Activated T-cell treated with anti-CD3 and anti-CD28 coated beads, Interleukin-2, amount 50 U/mL, for 4 hours (primary cell): ENCODE measurements around the gene L3MBTL2. TPM values are rescaled to one million over a fixed set of nuclear protein-coding genes. Genes with fewer than 3 reads are reported as not detected.

Experiments used
- ATAC-seq, 2 donors: fragments of 200-7000 bp; cut with Tn5 transposase; one replicate each; pipeline ENCODE4 v1.10.0; 2021
- DNase-seq: peaks from one replicate; pipeline ENCODE4 v3.0.0-alpha.2; 2020
- H3K27me3 Mint-ChIP-seq: one replicate; pipeline ENCODE4 v1.8.0; 2021; ENCODE audit warnings: low read depth, mixed read lengths
- H3K36me3 Mint-ChIP-seq: one replicate; pipeline ENCODE4 v1.8.0; 2022; ENCODE audit warnings: mixed read lengths; ENCODE audit not compliant: insufficient read depth
- H3K4me1 Mint-ChIP-seq: one replicate; pipeline ENCODE4 v1.8.0; 2021; ENCODE audit warnings: low read depth, mixed read lengths
- H3K4me3 Mint-ChIP-seq: one replicate; pipeline ENCODE4 v1.8.0; 2021; ENCODE audit warnings: mild to moderate bottlenecking, moderate library complexity, mixed read lengths
- H3K9me3 Mint-ChIP-seq: one replicate; pipeline ENCODE4 v1.8.0; 2021; ENCODE audit warnings: mixed read lengths
- total RNA-seq, 3 donors: library from RNA; stranded (reverse); gene quantifications; one replicate each; pipeline ENCODE4 v1.2.1, GENCODE V29; 2021

L3MBTL2 gene
- total RNA-seq, 3 donors from 2014 or later = 57.4 to 57.8 (median 57.5) TPM

- Mint-ChIP-seq H3K4me3 (no peak overlapping the region), H3K9me3 (no peaks in the 10 kb centered on the region), H3K4me1 (peaks cover 7% of the 10 kb centered on the region), H3K27me3 (no peaks in the 10 kb centered on the region), H3K36me3 (no peaks in the 10 kb centered on the region)
- no peak for ATAC-seq
- DNase-seq = no peak
Measured at GRCh38 chr22:41193829-41194228, 11.3 kb upstream of the L3MBTL2 start.

GRCh38 chr22:41197038-41197972 is 7.8 kb upstream of the L3MBTL2 start:
- DNase-seq (peak; percentile 78), ATAC-seq (peak; percentile 92 to 93)
- Mint-ChIP-seq H3K4me3 (peak overlapping the region; percentile 85), H3K9me3 (no peaks in the 10 kb centered on the region), H3K27me3 (peaks cover 6% of the 10 kb centered on the region), H3K4me1 (peaks cover 11% of the 10 kb centered on the region), H3K36me3 (no peaks in the 10 kb centered on the region)

- ATAC-seq (peak; percentile 44 to 51), DNase-seq (peak; percentile 44)
- H3K4me1 Mint-ChIP-seq = peaks cover 11% of the 10 kb centered on the region
- H3K9me3 Mint-ChIP-seq = no peaks in the 10 kb centered on the region
- no peaks in the 10 kb centered on the region for H3K36me3 Mint-ChIP-seq
- H3K27me3 Mint-ChIP-seq = peaks cover 6% of the 10 kb centered on the region
- H3K4me3 Mint-ChIP-seq = peak overlapping the region; percentile 85
Measured at GRCh38 chr22:41198027-41198580, 7.0 kb upstream of the L3MBTL2 start.

DNA sequence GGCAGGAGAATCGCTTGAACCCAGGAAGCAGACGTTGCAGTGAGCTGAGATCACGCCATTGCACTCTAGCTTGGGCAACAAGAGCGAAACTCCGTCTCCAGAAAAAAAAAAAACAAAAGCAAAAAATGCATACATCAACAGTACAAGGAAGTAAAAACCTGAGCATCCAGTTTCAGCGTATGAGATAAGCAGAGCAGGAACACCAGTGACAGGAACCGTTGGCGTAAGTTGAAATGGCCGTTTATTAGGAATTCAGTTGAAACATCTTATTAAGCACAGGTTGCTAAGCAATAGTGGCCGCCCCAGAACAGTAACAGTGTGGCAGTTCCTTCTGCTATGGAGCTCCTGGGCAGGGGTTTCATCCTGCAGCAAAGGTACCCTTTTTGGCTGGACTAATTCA is 4.0 kb upstream of the L3MBTL2 start:
- Mint-ChIP-seq H3K36me3 (no peaks in the 10 kb centered on the region), H3K9me3 (no peaks in the 10 kb centered on the region), H3K27me3 (peaks cover 13% of the 10 kb centered on the region), H3K4me1 (peaks cover 23% of the 10 kb centered on the region), H3K4me3 (no peak overlapping the region)
- DNase-seq (no peak), ATAC-seq (no peak)

- ATAC-seq (no peak), DNase-seq (no peak)
- peaks cover 32% of the 10 kb centered on the region for H3K4me1 Mint-ChIP-seq
- peaks cover 13% of the 10 kb centered on the region for H3K27me3 Mint-ChIP-seq
- H3K36me3 Mint-ChIP-seq = no peaks in the 10 kb centered on the region
- H3K9me3 Mint-ChIP-seq = no peaks in the 10 kb centered on the region
- no peak overlapping the region for H3K4me3 Mint-ChIP-seq
Measured at GRCh38 chr22:41203118-41203517, 2.0 kb upstream of the L3MBTL2 start.

DNA sequence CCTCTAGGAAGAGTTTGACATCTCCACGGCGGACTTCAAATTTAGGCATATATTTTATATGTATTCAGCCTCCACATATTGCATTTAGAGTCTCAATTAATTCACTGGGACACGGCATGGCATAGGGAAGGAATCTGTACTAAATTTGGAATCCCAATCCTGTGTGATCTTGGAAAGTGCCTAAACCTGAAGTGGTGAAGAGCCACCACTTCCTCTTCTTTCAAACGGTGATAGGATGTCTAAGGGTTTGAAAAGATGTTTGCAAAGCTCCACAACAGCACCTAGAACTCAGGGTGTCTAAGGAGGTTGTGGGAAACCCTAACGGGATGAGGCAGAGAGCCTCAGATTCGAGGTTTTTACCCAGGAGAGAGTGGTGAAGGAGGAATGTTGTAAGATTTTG is 1.0 kb upstream of the L3MBTL2 start:
- Mint-ChIP-seq H3K27me3 (peaks cover 13% of the 10 kb centered on the region), H3K9me3 (no peaks in the 10 kb centered on the region), H3K4me3 (peak overlapping the region; percentile 41), H3K4me1 (peaks cover 29% of the 10 kb centered on the region), H3K36me3 (peaks cover 4% of the 10 kb centered on the region)
- DNase-seq = no peak
- ATAC-seq = no peak

DNA sequence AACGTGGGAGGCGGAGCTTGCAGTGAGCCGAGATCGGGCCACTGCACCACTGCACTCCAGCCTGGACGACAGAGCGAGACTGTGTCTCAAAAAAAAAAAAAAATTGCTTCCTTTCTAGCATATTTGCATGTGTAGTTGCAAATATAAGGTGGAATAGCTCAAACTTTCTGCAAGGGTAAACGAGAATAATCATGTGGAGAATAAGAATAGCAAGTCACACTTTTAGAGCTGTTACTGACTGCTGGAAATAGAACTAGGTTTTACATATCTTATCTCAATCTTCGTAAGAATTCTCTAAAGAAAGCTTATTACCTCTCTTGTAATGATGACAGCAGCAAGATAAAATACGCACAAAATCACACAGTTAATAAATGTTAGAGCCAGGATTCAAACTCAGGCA is 1.6 kb downstream of the L3MBTL2 start:
- DNase-seq (no peak), ATAC-seq (no peak)
- H3K4me1 Mint-ChIP-seq = peaks cover 28% of the 10 kb centered on the region
- H3K36me3 Mint-ChIP-seq = peaks cover 11% of the 10 kb centered on the region
- no peaks in the 10 kb centered on the region for H3K9me3 Mint-ChIP-seq
- H3K4me3 Mint-ChIP-seq = peak overlapping the region; percentile 57
- H3K27me3 Mint-ChIP-seq = peaks cover 7% of the 10 kb centered on the region

- Mint-ChIP-seq H3K4me3 (no peak overlapping the region), H3K27me3 (no peaks in the 10 kb centered on the region), H3K9me3 (no peaks in the 10 kb centered on the region), H3K36me3 (peaks cover 24% of the 10 kb centered on the region), H3K4me1 (peaks cover 23% of the 10 kb centered on the region)
- no peak for DNase-seq
- ATAC-seq = no peak
Measured at GRCh38 chr22:41215409-41215808, 10.3 kb downstream of the L3MBTL2 start.

DNA sequence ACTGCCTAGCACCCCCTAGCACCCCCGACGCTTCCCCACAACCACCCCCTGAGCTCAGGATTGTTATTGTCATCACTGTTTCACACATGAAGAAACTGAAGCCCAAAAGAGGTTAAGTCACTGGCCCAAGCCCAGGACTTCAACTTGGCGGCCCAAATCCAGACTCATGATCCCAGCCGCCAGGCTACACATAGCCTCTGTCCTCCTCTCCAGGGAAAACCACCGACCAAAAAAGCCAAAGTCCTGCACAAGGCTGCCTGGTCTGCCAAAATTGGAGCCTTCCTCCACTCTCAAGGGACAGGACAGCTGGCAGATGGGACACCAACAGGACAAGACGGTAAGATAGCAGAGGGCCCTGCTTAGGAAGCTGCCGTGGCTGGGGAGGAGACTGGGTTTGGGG is 10.8 kb downstream of the L3MBTL2 start:
- no peaks in the 10 kb centered on the region for H3K9me3 Mint-ChIP-seq
- no peak for ATAC-seq

DNA sequence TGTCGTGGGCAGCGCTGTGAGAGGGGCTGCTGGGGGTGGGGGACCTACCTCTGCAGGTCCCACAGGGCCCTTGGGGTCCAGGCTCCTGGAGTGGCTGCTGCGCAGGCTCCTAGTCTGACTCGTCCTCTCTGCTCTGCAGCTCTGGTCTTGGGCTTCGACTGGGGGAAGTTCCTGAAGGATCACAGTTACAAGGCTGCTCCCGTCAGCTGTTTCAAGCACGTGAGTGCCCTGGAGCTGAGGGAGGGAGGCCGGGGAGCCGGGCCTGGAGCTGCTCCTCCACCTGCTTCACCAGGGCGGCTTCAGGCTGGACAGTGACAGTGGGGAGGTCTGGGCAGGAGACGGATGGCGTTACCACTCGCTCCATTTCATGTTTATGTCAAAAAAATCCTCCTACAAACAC is 11.9 kb downstream of the L3MBTL2 start:
- ATAC-seq = no peak
- Mint-ChIP-seq H3K9me3 (no peaks in the 10 kb centered on the region), H3K4me3 (no peak overlapping the region), H3K27me3 (no peaks in the 10 kb centered on the region), H3K4me1 (peaks cover 23% of the 10 kb centered on the region), H3K36me3 (peaks cover 31% of the 10 kb centered on the region)
- DNase-seq = no peak

More for the DNA sequence above, 10.8 kb downstream of the L3MBTL2 start:
- peaks cover 23% of the 10 kb centered on the region for H3K4me1 Mint-ChIP-seq
- H3K27me3 Mint-ChIP-seq = no peaks in the 10 kb centered on the region
- H3K36me3 Mint-ChIP-seq = peaks cover 25% of the 10 kb centered on the region
- no peak for DNase-seq
- H3K4me3 Mint-ChIP-seq = no peak overlapping the region

GRCh38 chr22:41217553-41218157 is 12.5 kb downstream of the L3MBTL2 start:
- peaks cover 31% of the 10 kb centered on the region for H3K36me3 Mint-ChIP-seq
- DNase-seq (no peak), ATAC-seq (peak; percentile 89 to 96)
- peaks cover 23% of the 10 kb centered on the region for H3K4me1 Mint-ChIP-seq
- H3K27me3 Mint-ChIP-seq = no peaks in the 10 kb centered on the region
- no peaks in the 10 kb centered on the region for H3K9me3 Mint-ChIP-seq
- H3K4me3 Mint-ChIP-seq = peak overlapping the region; percentile 42

DNA sequence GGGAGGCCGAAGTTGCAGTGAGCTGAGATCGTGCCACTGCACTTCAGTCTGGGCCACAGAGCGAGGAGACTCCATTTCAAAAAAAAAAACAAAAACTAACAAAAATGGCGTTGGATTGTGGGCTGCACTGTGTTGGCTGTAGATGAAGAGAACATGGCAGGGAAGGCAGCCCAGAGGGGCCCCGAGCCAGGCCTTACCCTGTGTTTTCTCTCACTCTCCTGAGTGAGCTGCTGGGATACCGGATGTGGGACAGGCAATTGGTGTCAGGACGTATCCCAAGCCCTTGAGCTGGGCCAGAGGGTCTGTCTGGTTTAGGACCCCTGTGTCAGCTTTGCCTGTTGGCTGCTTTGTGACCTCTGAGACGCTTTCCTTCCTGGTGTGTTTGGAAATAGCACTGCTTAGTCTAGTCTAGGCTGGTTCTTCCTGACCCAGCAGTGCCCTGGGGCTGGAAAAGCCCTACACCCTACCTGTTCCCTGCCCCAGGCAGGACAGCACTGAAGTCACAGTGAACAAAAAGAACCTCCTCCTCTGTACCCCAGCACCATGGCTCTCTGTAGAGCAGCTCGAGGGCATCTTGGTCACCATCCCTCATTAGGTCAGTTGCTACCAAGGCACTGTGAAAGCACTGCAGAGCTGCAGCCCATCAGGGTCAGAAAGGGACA is 17.9 kb downstream of the L3MBTL2 start:
- no peak overlapping the region for H3K4me3 Mint-ChIP-seq
- H3K9me3 Mint-ChIP-seq = no peaks in the 10 kb centered on the region
- no peak for DNase-seq
- peaks cover 26% of the 10 kb centered on the region for H3K36me3 Mint-ChIP-seq
- ATAC-seq = no peak
- no peaks in the 10 kb centered on the region for H3K27me3 Mint-ChIP-seq
- peaks cover 4% of the 10 kb centered on the region for H3K4me1 Mint-ChIP-seq

DNA sequence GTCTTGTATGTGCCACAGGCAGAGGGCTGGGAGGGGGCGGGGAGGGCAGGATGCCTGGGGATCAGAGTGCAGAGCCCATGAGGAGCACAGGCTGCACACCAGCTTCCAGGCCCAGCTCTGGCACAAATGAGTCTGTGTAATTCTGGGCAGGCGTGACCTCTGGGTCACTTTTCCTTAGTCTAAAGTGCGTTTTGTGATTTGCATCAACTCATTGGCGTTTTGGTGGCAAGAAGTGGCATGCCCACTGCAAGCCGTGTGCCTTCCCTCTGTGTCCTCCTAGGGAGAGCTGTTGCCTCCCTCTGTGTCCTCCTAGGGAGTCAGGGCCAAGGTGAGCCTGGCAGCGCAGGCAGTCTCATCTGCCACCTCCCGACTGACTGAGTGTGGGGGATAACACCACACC is 18.4 kb downstream of the L3MBTL2 start:
- ATAC-seq (no peak), DNase-seq (no peak)
- H3K27me3 Mint-ChIP-seq = no peaks in the 10 kb centered on the region
- peaks cover 2% of the 10 kb centered on the region for H3K4me1 Mint-ChIP-seq
- H3K4me3 Mint-ChIP-seq = no peak overlapping the region
- H3K9me3 Mint-ChIP-seq = no peaks in the 10 kb centered on the region
- H3K36me3 Mint-ChIP-seq = peaks cover 26% of the 10 kb centered on the region
